ENCODE measurements around the gene JARID2. TPM values are rescaled to one million over a fixed set of nuclear protein-coding genes. Genes with fewer than 3 reads are reported as not detected.

Gene JARID2
- total RNA-seq, 2 donors from 2014 or later = 9.1 to 10.7 TPM

DNA sequence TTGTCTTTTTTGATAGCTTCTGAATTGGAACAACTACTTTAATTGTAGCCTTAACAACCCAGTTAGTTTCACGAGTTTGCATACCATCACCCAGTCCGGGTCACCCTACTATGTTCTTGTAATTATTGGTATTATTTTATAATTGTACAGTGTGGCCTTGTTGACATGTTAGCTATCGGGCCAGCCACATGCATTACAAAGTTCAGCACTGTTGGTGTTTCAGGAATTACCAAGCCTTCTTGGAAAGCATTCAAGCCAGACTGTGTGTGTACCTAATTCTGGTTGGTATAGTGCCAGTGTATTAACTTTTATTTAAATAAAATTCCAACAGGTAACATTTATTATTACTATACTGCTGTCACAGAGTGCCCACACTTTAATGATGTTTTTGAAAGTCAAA is 150.9 kb downstream of the JARID2 start:
- TF ChIP-seq CTCF (IDR thresholded peaks at IDR 0.05) = no peak
- no peak overlapping the region for H3K4me3 ChIP-seq
- no peaks in the 10 kb centered on the region for H3K36me3 ChIP-seq
- H3K9me3 ChIP-seq = no peaks in the 10 kb centered on the region
- no peak overlapping the region for H3K9ac ChIP-seq (ENCODE audit: low read depth in 2 of 2, low read length in 2 of 2)
- H3K27ac ChIP-seq = no peak overlapping the region
- intact Hi-C loops (cut with DNase I) = no loop called here
- H3K4me1 ChIP-seq = peaks cover 4% of the 10 kb centered on the region
- H3K27me3 ChIP-seq = no peaks in the 10 kb centered on the region
- no peak for DNase-seq

DNA sequence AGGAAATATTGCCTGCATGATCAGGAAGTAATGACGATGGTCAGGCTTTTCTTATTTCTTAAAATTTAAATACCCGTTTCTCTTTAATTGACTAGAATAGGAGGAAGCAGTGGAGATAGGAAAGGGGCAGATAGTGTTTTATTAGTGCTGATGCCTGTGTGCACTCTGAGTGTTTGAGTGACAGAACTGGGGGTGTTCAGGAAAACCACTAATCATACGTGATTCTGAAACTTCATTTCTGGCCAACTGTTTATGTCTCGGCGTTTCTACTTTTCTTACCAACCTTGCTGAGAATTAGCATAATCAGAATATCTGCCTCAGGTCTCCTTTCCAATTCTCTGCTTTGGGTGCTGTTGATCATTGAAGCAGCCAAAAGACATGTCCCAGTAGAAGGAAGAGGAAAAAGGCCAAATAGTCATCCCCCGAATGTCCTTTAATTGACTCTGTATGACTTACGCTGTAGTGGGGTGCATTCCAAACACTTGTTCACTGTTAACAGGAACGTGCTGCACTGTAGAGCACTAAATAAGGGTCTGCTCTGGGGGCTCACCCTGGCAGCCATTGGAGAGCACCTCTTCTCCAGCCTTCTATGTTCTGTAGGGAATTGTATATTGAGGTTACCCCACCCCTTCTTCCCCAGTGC is 152.9 kb downstream of the JARID2 start:
- no peak for DNase-seq
- Histone ChIP-seq H3K36me3 (no peaks in the 10 kb centered on the region), H3K27me3 (no peaks in the 10 kb centered on the region), H3K27ac (no peak overlapping the region), H3K9ac (ENCODE audit: low read depth in 2 of 2, low read length in 2 of 2) (no peak overlapping the region), H3K4me1 (peaks cover 4% of the 10 kb centered on the region), H3K9me3 (no peaks in the 10 kb centered on the region), H3K4me3 (no peak overlapping the region)
- TF ChIP-seq CTCF (IDR thresholded peaks at IDR 0.05) = no peak
- intact Hi-C loops (cut with DNase I) = no loop called here

- no peak overlapping the region for H3K27ac ChIP-seq
- peak; percentile 65 for DNase-seq
- H3K9me3 ChIP-seq = no peaks in the 10 kb centered on the region
- TF ChIP-seq CTCF (IDR thresholded peaks at IDR 0.05) = no peak
- no peaks in the 10 kb centered on the region for H3K36me3 ChIP-seq
- H3K9ac ChIP-seq (ENCODE audit: low read depth in 2 of 2, low read length in 2 of 2) = no peak overlapping the region
- intact Hi-C loops (cut with DNase I) = no loop called here
- no peaks in the 10 kb centered on the region for H3K27me3 ChIP-seq
- peaks cover 4% of the 10 kb centered on the region for H3K4me1 ChIP-seq
- no peak overlapping the region for H3K4me3 ChIP-seq
These were observed 154.0 kb downstream of the JARID2 start for GRCh38 chr6:15399641-15400470.

DNA sequence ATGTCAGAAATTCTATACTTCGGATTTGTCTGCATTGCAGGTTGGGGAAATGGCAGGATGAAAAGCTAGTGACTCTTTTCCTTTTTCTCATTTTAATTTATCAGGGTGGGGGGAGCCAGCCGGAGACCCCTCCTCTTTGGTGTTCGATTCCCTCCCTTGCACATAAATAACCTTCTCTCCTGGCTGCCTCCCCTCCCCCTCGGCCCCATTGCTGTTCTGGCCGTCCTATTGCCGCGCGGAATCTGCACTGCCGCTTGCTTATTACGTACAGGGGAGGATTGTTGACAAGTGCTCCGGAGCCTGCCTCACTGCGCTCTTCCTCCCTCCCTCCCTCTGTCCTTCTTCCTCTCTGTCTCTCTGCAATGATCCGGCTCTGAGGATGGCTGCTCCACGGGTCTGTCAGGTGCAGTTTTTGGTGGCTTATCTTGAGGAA is 154.7 kb downstream of the JARID2 start:
- Histone ChIP-seq H3K4me1 (peaks cover 4% of the 10 kb centered on the region), H3K27ac (no peak overlapping the region), H3K4me3 (no peak overlapping the region), H3K36me3 (no peaks in the 10 kb centered on the region), H3K27me3 (no peaks in the 10 kb centered on the region), H3K9ac (ENCODE audit: low read depth in 2 of 2, low read length in 2 of 2) (no peak overlapping the region), H3K9me3 (no peaks in the 10 kb centered on the region)
- TF ChIP-seq CTCF (IDR thresholded peaks at IDR 0.05) = no peak
- intact Hi-C loops (cut with DNase I) = no loop called here
- peak; percentile 59 for DNase-seq

DNA sequence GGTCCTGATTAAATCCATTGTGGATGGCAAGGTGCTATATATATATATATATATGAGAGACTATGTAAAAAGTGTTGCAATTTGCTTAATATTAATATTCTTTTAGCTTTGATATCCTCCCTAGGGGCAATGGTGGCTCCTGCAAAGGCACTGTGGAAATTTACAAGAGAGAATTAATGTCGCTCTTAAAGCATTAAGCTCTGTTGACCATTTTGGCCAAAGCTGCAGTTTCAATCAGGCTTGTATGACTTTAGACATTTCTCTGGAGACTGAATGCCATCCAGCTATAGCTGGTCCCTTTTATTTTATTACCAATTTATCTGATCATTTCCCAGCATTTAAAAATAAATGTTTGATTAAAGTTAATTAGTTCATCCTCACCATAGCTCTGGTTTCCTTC is 155.3 kb downstream of the JARID2 start:
- Histone ChIP-seq H3K36me3 (no peaks in the 10 kb centered on the region), H3K4me3 (no peak overlapping the region), H3K9ac (ENCODE audit: low read depth in 2 of 2, low read length in 2 of 2) (peak overlapping the region in 1 of 2 donors; percentile 16), H3K4me1 (peaks cover 4% of the 10 kb centered on the region), H3K9me3 (no peaks in the 10 kb centered on the region), H3K27me3 (no peaks in the 10 kb centered on the region), H3K27ac (no peak overlapping the region)
- intact Hi-C loops (cut with DNase I) = no loop called here
- DNase-seq = no peak
- TF ChIP-seq CTCF (IDR thresholded peaks at IDR 0.05) = no peak

Data from colonic mucosa (tissue), 4 donors.